ENCODE data around the gene PLEKHO2. TPM values are rescaled to one million over a fixed set of nuclear protein-coding genes. Genes with fewer than 3 reads are reported as not detected.

PLEKHO2 gene
- total RNA-seq, 4 donors from 2014 or later = 2.0 to 5.4 (median 3.3) TPM

- no peaks in the 10 kb centered on the region for H3K27me3 ChIP-seq
- no peaks in the 10 kb centered on the region for H3K36me3 ChIP-seq
- H3K4me1 ChIP-seq = peaks cover 38 to 42% of the 10 kb centered on the region in 2 donors
- peak overlapping the region; percentile 1 to 39 (median 26) for H3K4me3 ChIP-seq
- in situ Hi-C loops (cut with MboI; ENCODE audit: low sequenced_read_pairs in 4 of 4) = loop anchor here in 1 of 4 donors (10.0 kb wide), 1 partner anchor 51 kb away; the partner anchor contains the start of gene PLEKHO2
- ATAC-seq = no peak
- DNase-seq = peak in 1 of 2 donors; percentile 22
- intact Hi-C loops (cut with DNase I; ENCODE audit: low total_unique reads) = no loop called here
- TF ChIP-seq POLR2A (IDR thresholded peaks at IDR 0.05) (no peak), CTCF (IDR thresholded peaks at IDR 0.05 in 4 of 5, conservative IDR thresholded peaks at IDR 0.05 in 1 of 5) (no peak)
- peak overlapping the region; percentile 64 to 80 (median 77) for H3K27ac ChIP-seq
- no peaks in the 10 kb centered on the region for H3K9me3 ChIP-seq
These were observed 53.8 kb downstream of the PLEKHO2 start for GRCh38 chr15:64895285-64896065.

DNA sequence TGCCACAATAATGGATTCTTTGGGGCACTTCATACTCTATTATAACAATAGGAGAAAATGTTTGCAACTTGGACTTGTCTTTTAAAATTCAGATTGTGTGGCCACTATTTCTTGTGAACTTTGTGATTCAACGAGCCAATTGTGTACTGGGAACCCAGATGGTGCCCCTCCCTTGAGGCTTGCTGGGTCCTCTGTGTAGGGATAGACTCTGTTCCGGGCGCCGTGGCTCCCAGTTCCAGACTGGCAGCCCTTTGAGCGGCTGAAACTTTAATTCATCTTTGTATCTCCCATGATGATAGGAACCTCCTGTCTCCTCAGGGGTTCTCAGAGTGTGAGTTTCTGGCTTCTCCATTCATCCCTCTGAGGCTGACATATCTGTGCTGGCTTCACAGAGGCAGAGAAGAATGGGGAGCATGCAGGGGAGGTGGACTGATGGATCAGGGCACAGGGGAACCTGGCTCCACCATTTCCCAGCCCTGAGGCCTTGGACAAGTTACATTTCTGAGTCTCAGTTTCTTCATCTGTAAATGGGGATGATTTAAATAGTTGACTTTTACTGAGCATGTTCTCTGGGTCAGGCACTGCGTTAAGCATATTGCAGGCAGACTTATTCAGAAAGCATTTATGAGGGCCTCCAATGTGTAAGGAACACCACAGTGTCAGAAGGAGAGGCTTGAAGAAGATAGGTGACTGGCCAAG, 54.8 kb downstream of the PLEKHO2 start:
- intact Hi-C loops (cut with DNase I; ENCODE audit: low total_unique reads) = no loop called here
- Histone ChIP-seq H3K36me3 (no peaks in the 10 kb centered on the region), H3K27ac (peak overlapping the region; percentile 49 to 80 (median 77)), H3K4me1 (peaks cover 38 to 42% of the 10 kb centered on the region in 2 donors), H3K9me3 (no peaks in the 10 kb centered on the region), H3K4me3 (no peak overlapping the region), H3K27me3 (no peaks in the 10 kb centered on the region)
- no peak for TF ChIP-seq POLR2A (IDR thresholded peaks at IDR 0.05)
- DNase-seq (no peak), ATAC-seq (no peak)
- in situ Hi-C loops (cut with MboI; ENCODE audit: low sequenced_read_pairs in 4 of 4) = loop anchor here in 1 of 4 donors (10.0 kb wide), 1 partner anchor 52 kb away; the partner anchor contains the start of gene PLEKHO2

- H3K4me3 ChIP-seq = no peak overlapping the region
- no peaks in the 10 kb centered on the region for H3K9me3 ChIP-seq
- no peak for TF ChIP-seq CTCF (IDR thresholded peaks at IDR 0.05 in 4 of 5, conservative IDR thresholded peaks at IDR 0.05 in 1 of 5)
- intact Hi-C loops (cut with DNase I; ENCODE audit: low total_unique reads) (no loop called here), in situ Hi-C loops (cut with MboI; ENCODE audit: low sequenced_read_pairs in 4 of 4) (loop anchor here in 1 of 4 donors (10.0 kb wide), 1 partner anchor 53 kb away; the partner anchor contains the start of gene PLEKHO2)
- peak overlapping the region; percentile 49 to 80 (median 77) for H3K27ac ChIP-seq
- no peaks in the 10 kb centered on the region for H3K27me3 ChIP-seq
- DNase-seq (peak; percentile 64 to 70), ATAC-seq (peak; percentile 53 to 81)
- H3K36me3 ChIP-seq = no peaks in the 10 kb centered on the region
- H3K4me1 ChIP-seq = peaks cover 38 to 42% of the 10 kb centered on the region in 2 donors
These were observed 55.8 kb downstream of the PLEKHO2 start for GRCh38 chr15:64897345-64897985.

DNA sequence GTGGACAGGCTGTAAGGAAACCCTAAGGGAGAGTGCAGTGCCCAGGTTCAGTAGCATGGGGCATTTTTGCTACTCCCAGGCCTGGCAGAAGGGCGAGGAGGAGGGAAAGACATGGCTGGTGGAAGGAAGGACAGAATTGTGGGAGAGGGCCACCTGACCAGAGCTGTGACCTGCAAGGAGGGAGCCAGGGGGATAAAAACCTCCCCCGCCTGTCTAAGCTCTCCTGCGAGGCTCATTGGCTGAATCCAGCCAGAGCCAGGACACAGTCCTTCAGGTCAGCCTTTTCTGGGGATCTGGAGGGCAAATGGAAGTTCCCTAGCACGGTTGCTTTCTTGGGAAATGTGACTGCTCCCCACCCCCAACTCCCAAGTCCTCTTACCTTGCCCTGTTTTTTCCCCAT, 56.7 kb downstream of the PLEKHO2 start:
- no peak overlapping the region for H3K4me3 ChIP-seq
- H3K9me3 ChIP-seq = no peaks in the 10 kb centered on the region
- no peak for DNase-seq
- in situ Hi-C loops (cut with MboI; ENCODE audit: low sequenced_read_pairs in 4 of 4) = loop anchor here in 1 of 4 donors (10.0 kb wide), 1 partner anchor 54 kb away; the partner anchor contains the start of gene PLEKHO2
- TF ChIP-seq POLR2A (IDR thresholded peaks at IDR 0.05) (no peak), CTCF (IDR thresholded peaks at IDR 0.05 in 4 of 5, conservative IDR thresholded peaks at IDR 0.05 in 1 of 5) (no peak)
- H3K27ac ChIP-seq = peak overlapping the region in 3 of 4 donors; percentile 75 to 80 (median 79)
- no peaks in the 10 kb centered on the region for H3K36me3 ChIP-seq
- H3K27me3 ChIP-seq = no peaks in the 10 kb centered on the region
- peaks cover 35 to 41% of the 10 kb centered on the region in 2 donors for H3K4me1 ChIP-seq
- no peak for ATAC-seq
- intact Hi-C loops (cut with DNase I; ENCODE audit: low total_unique reads) = no loop called here
